ENCODE measurements around the gene SEMA4B.

DNA sequence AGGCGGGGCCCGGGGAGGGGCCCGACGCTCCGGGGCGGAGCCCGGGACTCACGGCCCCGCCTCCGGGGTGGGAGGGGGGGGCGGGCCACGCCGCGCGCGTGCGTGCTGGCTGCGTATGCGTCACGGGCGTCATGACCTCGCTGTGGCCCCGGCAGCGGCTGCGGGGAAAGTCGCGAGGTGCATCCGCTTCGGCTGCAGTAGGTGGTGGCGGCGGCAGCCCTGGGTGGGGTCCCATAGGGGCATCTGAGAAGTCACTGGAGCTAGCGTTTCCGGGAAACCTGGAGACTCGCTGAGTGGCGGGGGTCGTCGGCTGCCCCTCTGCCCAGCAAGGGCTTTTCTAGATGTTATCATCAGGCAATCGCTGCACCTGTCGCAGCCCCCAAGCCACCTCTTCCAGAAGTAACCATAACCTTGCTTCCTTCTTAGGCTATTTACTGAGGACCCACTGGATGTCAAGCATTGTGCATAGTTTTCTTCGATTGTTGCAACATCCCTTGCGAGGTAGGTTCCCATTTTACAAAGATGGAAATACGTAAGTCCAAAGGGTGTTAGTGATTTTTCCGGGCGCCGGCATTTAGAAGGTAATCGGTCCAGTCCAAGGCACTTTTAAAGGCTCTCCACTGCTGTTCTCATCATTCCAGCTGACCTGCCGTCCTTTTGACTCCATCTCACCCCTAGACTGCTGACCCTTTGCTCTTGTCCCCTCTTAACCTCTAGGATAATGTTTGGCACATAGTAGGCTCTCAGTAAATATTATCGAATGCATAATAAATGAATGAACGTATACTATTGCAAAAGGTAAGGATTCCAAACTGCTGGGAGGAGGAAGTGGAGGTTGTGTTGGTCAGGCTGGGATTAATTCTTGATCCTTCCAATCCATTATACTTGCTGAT lies 33.2 kb downstream of the SEMA4B start, which contains the start of gene GDPGP1:
- TF ChIP-seq EZH2phosphoT487 (IDR thresholded peaks at IDR 0.05; ENCODE audit: borderline replicate concordance), result no peak
- TF ChIP-seq, protein P1, sequence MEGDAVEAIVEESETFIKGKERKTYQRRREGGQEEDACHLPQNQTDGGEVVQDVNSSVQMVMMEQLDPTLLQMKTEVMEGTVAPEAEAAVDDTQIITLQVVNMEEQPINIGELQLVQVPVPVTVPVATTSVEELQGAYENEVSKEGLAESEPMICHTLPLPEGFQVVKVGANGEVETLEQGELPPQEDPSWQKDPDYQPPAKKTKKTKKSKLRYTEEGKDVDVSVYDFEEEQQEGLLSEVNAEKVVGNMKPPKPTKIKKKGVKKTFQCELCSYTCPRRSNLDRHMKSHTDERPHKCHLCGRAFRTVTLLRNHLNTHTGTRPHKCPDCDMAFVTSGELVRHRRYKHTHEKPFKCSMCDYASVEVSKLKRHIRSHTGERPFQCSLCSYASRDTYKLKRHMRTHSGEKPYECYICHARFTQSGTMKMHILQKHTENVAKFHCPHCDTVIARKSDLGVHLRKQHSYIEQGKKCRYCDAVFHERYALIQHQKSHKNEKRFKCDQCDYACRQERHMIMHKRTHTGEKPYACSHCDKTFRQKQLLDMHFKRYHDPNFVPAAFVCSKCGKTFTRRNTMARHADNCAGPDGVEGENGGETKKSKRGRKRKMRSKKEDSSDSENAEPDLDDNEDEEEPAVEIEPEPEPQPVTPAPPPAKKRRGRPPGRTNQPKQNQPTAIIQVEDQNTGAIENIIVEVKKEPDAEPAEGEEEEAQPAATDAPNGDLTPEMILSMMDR (conservative IDR thresholded peaks at IDR 0.05; ENCODE audit: low read length), result no peak

All from Loucy (cell line).